ENCODE measurements around the gene RUFY3. TPM values are rescaled to one million over a fixed set of nuclear protein-coding genes. Genes with fewer than 3 reads are reported as not detected.

The RUFY3 gene
- total and polyA plus RNA-seq, 3 donors from 2014 or later: 84.7 to 247 (median 220) TPM

DNA sequence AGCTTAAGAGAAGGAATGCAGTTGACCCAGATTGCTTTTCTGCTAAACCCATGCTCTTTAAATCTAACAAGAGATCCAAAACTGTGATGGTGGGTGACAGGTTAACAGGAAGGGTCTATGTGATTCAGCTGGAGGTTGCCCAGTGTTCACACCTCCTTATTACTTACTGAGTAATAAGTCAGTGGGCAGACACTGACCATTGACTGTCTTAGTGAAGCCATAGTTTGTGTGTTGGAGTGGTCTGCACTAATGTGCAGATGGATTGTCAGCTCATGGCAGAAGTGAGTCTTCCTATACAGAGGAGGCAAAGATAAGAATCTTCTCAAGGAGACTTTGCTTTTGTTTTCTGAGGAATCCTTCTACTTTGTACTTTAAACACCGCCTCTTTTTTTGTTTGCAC, 15.2 kb upstream of the RUFY3 start:
- Histone ChIP-seq H3K27ac (peak overlapping the region in 1 of 2 donors; percentile 94), H3K4me1 (peaks cover 11% of the 10 kb centered on the region), H3K4me3 (peak overlapping the region in 1 of 2 donors; percentile 72), H3K27me3 (no peaks in the 10 kb centered on the region), H3K36me3 (ENCODE audit: low read depth, missing control alignments) (no peaks in the 10 kb centered on the region), H3K9me3 (no peaks in the 10 kb centered on the region)
- intact Hi-C loops (cut with DNase I; ENCODE audit: low total_unique reads): no loop called here
- WGBS, 2 donors: 54 to 57% methylated on average over 1 of the region's 1 CpG
- TF ChIP-seq, protein P1, sequence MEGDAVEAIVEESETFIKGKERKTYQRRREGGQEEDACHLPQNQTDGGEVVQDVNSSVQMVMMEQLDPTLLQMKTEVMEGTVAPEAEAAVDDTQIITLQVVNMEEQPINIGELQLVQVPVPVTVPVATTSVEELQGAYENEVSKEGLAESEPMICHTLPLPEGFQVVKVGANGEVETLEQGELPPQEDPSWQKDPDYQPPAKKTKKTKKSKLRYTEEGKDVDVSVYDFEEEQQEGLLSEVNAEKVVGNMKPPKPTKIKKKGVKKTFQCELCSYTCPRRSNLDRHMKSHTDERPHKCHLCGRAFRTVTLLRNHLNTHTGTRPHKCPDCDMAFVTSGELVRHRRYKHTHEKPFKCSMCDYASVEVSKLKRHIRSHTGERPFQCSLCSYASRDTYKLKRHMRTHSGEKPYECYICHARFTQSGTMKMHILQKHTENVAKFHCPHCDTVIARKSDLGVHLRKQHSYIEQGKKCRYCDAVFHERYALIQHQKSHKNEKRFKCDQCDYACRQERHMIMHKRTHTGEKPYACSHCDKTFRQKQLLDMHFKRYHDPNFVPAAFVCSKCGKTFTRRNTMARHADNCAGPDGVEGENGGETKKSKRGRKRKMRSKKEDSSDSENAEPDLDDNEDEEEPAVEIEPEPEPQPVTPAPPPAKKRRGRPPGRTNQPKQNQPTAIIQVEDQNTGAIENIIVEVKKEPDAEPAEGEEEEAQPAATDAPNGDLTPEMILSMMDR (IDR thresholded peaks at IDR 0.05): no peak
- no peak for TF ChIP-seq POLR2A (IDR thresholded peaks at IDR 0.05)
- no peak for DNase-seq

DNA sequence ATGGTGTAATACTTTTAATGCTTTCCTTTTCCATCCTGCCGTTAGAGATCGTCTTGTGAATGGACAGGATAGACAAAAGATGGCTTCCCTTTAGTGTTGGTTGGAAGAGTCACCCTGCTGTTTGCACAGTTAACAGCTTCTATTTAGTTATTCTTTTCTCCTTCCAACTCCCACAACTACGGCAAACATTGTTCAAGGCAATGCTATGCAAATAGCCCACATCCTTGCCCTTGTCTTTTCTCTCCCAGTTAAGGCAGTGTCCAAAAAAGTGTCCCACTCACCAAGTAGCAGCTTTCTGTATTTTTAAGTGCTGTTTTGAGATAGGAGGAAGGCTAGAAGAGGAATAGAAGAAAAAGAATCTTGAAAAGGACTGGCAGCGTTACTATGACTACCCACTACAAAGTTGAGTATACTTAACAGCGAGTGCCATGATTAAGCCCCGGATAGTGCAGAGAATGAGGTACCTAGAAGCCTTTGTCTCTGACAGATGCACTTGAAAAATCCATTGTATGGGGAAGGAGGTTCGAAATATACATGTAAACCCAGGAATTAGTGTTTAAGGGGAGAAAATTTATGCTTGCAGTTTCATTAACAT, 12.1 kb upstream of the RUFY3 start:
- TF ChIP-seq, protein P1 (IDR thresholded peaks at IDR 0.05): no peak
- Histone ChIP-seq H3K36me3 (ENCODE audit: low read depth, missing control alignments) (no peaks in the 10 kb centered on the region), H3K27me3 (no peaks in the 10 kb centered on the region), H3K4me3 (no peak overlapping the region), H3K27ac (no peak overlapping the region), H3K4me1 (peaks cover 7% of the 10 kb centered on the region), H3K9me3 (no peaks in the 10 kb centered on the region)
- WGBS, 2 donors: 82 to 89% methylated on average over 7 of the region's 7 CpGs
- DNase-seq: no peak
- intact Hi-C loops (cut with DNase I; ENCODE audit: low total_unique reads): no loop called here

- WGBS, 2 donors: 65 to 68% methylated on average over 3 of the region's 3 CpGs
- peaks cover 1% of the 10 kb centered on the region for H3K4me1 ChIP-seq
- H3K27ac ChIP-seq: no peak overlapping the region
Measured at GRCh38 chr4:70711599-70711998, 10.2 kb upstream of the RUFY3 start.

DNA sequence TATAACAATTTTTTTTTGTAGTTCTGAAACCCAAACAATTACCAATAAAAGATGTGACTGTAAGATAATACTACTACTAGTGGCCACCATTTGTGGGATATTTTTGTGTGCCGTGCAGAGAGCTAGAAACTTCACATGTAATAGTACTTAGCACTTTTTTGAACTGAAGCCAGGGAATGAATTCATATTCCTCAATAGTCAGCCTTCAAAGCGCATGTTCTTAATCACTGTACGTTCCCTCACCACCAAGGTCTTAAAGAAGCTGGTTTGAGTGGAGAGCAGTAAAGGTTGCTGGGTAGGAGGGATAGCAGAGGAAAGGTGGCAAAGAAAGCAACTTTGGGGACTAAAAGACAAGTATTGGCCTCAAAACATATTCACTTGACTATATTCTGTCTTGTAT, 9.6 kb upstream of the RUFY3 start:
- Histone ChIP-seq H3K27ac (no peak overlapping the region), H3K36me3 (ENCODE audit: low read depth, missing control alignments) (no peaks in the 10 kb centered on the region), H3K4me1 (no peaks in the 10 kb centered on the region), H3K9me3 (no peaks in the 10 kb centered on the region), H3K27me3 (no peaks in the 10 kb centered on the region), H3K4me3 (no peak overlapping the region)
- no peak for DNase-seq
- intact Hi-C loops (cut with DNase I; ENCODE audit: low total_unique reads): no loop called here
- TF ChIP-seq, protein P1 (IDR thresholded peaks at IDR 0.05): no peak
- TF ChIP-seq POLR2A (IDR thresholded peaks at IDR 0.05): no peak
- 73 to 74% methylated on average over 3 of the region's 3 CpGs for WGBS, 2 donors

More at GRCh38 chr4:70711599-70711998, 10.2 kb upstream of the RUFY3 start:
- Histone ChIP-seq H3K36me3 (ENCODE audit: low read depth, missing control alignments) (no peaks in the 10 kb centered on the region), H3K27me3 (no peaks in the 10 kb centered on the region), H3K4me3 (no peak overlapping the region), H3K9me3 (no peaks in the 10 kb centered on the region)
- TF ChIP-seq, protein P1 (IDR thresholded peaks at IDR 0.05): no peak
- TF ChIP-seq POLR2A (IDR thresholded peaks at IDR 0.05): no peak
- DNase-seq: no peak
- intact Hi-C loops (cut with DNase I; ENCODE audit: low total_unique reads): no loop called here

Data from testis (tissue), 3 donors.